GM12801 (cell line): Measurements from ENCODE around the gene PBOV1.

ENCODE experiments used
- CTCF ChIP-seq: IDR thresholded peaks from one replicate; pipeline ENCODE4 v1.5.1; 2011; ENCODE audit warnings: control low read depth; ENCODE audit not compliant: insufficient read length; ENCODE audit errors: extremely low read depth

The PBOV1 gene

GRCh38 chr6:138215093-138215782, 3.1 kb downstream of the PBOV1 start:
- TF ChIP-seq CTCF, result no peak

- no peak for TF ChIP-seq CTCF
These were observed 6.7 kb downstream of the PBOV1 start for GRCh38 chr6:138211601-138212000.

- TF ChIP-seq CTCF, result no peak
These were observed 7.2 kb downstream of the PBOV1 start for GRCh38 chr6:138211048-138211581.

GRCh38 chr6:138206862-138207261, 11.4 kb downstream of the PBOV1 start:
- TF ChIP-seq CTCF, result no peak

- TF ChIP-seq CTCF, result no peak
These were observed 12.7 kb downstream of the PBOV1 start for GRCh38 chr6:138205437-138206094.

- no peak for TF ChIP-seq CTCF
These were observed 13.4 kb downstream of the PBOV1 start for GRCh38 chr6:138204792-138205384.

GRCh38 chr6:138204303-138204702, 14.0 kb downstream of the PBOV1 start:
- TF ChIP-seq CTCF, result no peak
